ENCODE data around the gene CACNA1G. TPM values are rescaled to one million over a fixed set of nuclear protein-coding genes. Genes with fewer than 3 reads are reported as not detected.

CACNA1G gene
- polyA plus RNA-seq, 1 donor (not counting 4 experiments of a cell fraction or from before 2014, with no cell fraction given) = 0.07 TPM

GRCh38 chr17:50604513-50604912 is 44.0 kb downstream of the CACNA1G start:
- Histone ChIP-seq H3K9me3 (ENCODE audit: control insufficient read depth, low read depth, low read length) (no peaks in the 10 kb centered on the region), H3K9me1 (ENCODE audit: control insufficient read depth, extremely low read depth, insufficient read depth, low read length) (no peaks in the 10 kb centered on the region), H3K27me3 (ENCODE audit: control insufficient read depth, extremely low read depth, insufficient read depth, low read length) (peaks cover 62% of the 10 kb centered on the region), H2AFZ (ENCODE audit: control insufficient read depth, low read length) (no peak overlapping the region), H3K9ac (ENCODE audit: control insufficient read depth, extremely low read depth, insufficient read depth, low read length) (no peak overlapping the region), H3K27ac (ENCODE audit: control insufficient read depth, insufficient read depth, low read length) (no peak overlapping the region), H3K4me1 (ENCODE audit: control insufficient read depth, extremely low read depth, insufficient read depth, low read length) (peaks cover 2% of the 10 kb centered on the region), H3K79me2 (ENCODE audit: control insufficient read depth, insufficient read depth, low read length) (no peaks in the 10 kb centered on the region), H3K36me3 (ENCODE audit: control insufficient read depth in 2 of 2, extremely low read depth in 1 of 2, insufficient read depth in 2 of 2, low read length in 2 of 2) (no peaks in the 10 kb centered on the region), H3K4me2 (ENCODE audit: control insufficient read depth, extremely low read depth, insufficient read depth, low read depth, low read length) (no peak overlapping the region), H3K4me3 (ENCODE audit: control insufficient read depth in 2 of 3, extremely low read depth in 1 of 3, insufficient read depth in 2 of 3, low read depth in 1 of 3, low read length in 3 of 3) (no peak overlapping the region), H4K20me1 (ENCODE audit: control insufficient read depth, extremely low read depth, insufficient read depth, low read length) (peaks cover 2% of the 10 kb centered on the region)
- DNase-seq (ENCODE audit: low read depth, low spot score) (no peak), FAIRE-seq (no peak)
- dilution Hi-C loops (cut with MboI; ENCODE audit: extremely low pct_ligation_motif_present, low sequenced_read_pairs) = no loop called here
- no peak for TF ChIP-seq CTCF (optimal IDR thresholded peaks at IDR 0.05 in 1 of 3, IDR thresholded peaks at IDR 0.05 in 1 of 3, conservative IDR thresholded peaks at IDR 0.05 in 1 of 3; ENCODE audit: extremely low read depth in 1 of 3, insufficient read depth in 2 of 3, low read length in 3 of 3)
- TF ChIP-seq EZH2 (IDR thresholded peaks at IDR 0.05; ENCODE audit: low read length) = no peak

- H3K4me3 ChIP-seq (ENCODE audit: control insufficient read depth in 2 of 3, extremely low read depth in 1 of 3, insufficient read depth in 2 of 3, low read depth in 1 of 3, low read length in 3 of 3) = no peak overlapping the region
- peaks cover 63% of the 10 kb centered on the region for H3K27me3 ChIP-seq (ENCODE audit: control insufficient read depth, extremely low read depth, insufficient read depth, low read length)
- TF ChIP-seq EZH2 (IDR thresholded peaks at IDR 0.05; ENCODE audit: low read length) = no peak
- TF ChIP-seq CTCF (optimal IDR thresholded peaks at IDR 0.05 in 1 of 3, IDR thresholded peaks at IDR 0.05 in 1 of 3, conservative IDR thresholded peaks at IDR 0.05 in 1 of 3; ENCODE audit: extremely low read depth in 1 of 3, insufficient read depth in 2 of 3, low read length in 3 of 3) = no peak
- no peak overlapping the region for H2AFZ ChIP-seq (ENCODE audit: control insufficient read depth, low read length)
- H3K9ac ChIP-seq (ENCODE audit: control insufficient read depth, extremely low read depth, insufficient read depth, low read length) = no peak overlapping the region
- no peaks in the 10 kb centered on the region for H3K36me3 ChIP-seq (ENCODE audit: control insufficient read depth in 2 of 2, extremely low read depth in 1 of 2, insufficient read depth in 2 of 2, low read length in 2 of 2)
- FAIRE-seq (no peak), DNase-seq (ENCODE audit: low read depth, low spot score) (no peak)
- no peaks in the 10 kb centered on the region for H3K9me1 ChIP-seq (ENCODE audit: control insufficient read depth, extremely low read depth, insufficient read depth, low read length)
- no peaks in the 10 kb centered on the region for H3K9me3 ChIP-seq (ENCODE audit: control insufficient read depth, low read depth, low read length)
- no peak overlapping the region for H3K27ac ChIP-seq (ENCODE audit: control insufficient read depth, insufficient read depth, low read length)
- H3K79me2 ChIP-seq (ENCODE audit: control insufficient read depth, insufficient read depth, low read length) = no peaks in the 10 kb centered on the region
- dilution Hi-C loops (cut with MboI; ENCODE audit: extremely low pct_ligation_motif_present, low sequenced_read_pairs) = no loop called here
- peaks cover 2% of the 10 kb centered on the region for H3K4me1 ChIP-seq (ENCODE audit: control insufficient read depth, extremely low read depth, insufficient read depth, low read length)
- no peak overlapping the region for H3K4me2 ChIP-seq (ENCODE audit: control insufficient read depth, extremely low read depth, insufficient read depth, low read depth, low read length)
- H4K20me1 ChIP-seq (ENCODE audit: control insufficient read depth, extremely low read depth, insufficient read depth, low read length) = peaks cover 2% of the 10 kb centered on the region
Measured at GRCh38 chr17:50605429-50605828, 44.9 kb downstream of the CACNA1G start.
